ENCODE data around the gene FMOD. TPM values are rescaled to one million over a fixed set of nuclear protein-coding genes. Genes with fewer than 3 reads are reported as not detected.
"Not testable (repeated sequence)": the region's sequence is repeated elsewhere in the genome, so short reads cannot be mapped to it uniquely, and the experiment has no call there.

The FMOD gene
- total and polyA plus RNA-seq, 7 experiments from 2014 or later = not detected

DNA sequence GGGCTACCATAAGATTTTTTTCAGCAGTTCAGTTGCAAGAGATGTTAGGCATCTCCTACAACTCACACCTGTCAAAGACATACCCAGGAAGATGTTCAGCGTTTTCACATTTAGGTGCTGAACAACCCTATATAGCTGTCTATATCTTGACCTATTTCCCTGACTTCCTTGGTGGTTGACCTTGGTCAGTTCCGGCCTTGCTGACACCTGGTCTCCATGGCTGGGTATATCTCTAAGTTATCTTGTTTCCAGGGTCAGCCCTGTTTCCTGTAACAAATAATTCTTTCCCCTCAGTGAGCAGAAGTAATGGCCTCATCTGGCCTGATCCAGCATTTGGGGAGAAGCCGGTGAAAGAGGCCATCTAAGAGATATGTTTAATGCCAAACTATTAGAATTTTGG lies 48.0 kb downstream of the FMOD start:
- CTCF ChIA-PET = no interaction called here

DNA sequence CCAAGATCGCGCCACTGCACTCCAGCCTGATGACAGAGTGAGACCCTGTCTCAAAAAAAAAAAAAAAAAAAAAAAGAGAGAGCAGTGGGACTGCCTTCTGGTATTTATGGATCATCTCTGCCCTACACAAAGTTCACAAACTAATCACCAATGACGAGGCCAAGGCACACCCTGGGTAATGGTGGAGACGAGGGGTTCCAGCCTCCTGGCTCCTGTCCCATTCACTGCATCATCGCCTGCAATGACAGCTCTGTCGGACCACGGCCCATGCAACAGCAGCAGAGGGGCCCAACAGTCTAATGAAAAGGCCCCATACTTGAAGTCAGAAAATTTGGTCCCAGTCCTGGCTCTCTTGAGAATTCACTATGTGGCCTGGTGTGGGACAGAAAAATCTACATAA lies 48.5 kb downstream of the FMOD start:
- Mint-ChIP-seq H3K36me3 (peaks cover 10 to 14% (median 12%) of the 10 kb centered on the region in 5 donors), H3K4me3 (no peak overlapping the region), H3K9me3 (peaks cover 0 to 2% (median 0%) of the 10 kb centered on the region in 11 donors), H3K4me1 (peaks cover 46 to 62% (median 54%) of the 10 kb centered on the region in 7 donors), H3K27ac (peak overlapping the region in 7 of 9 donors; percentile 40 to 100 (median 99)), H3K27me3 (no peaks in the 10 kb centered on the region)
- H3K4me1 ChIP-seq (ENCODE audit: control insufficient read depth in 2 of 2, insufficient read depth in 2 of 2, low read length in 2 of 2) = peaks cover 13 to 15% of the 10 kb centered on the region in 2 donors
- no peaks in the 10 kb centered on the region for H3K27me3 ChIP-seq (ENCODE audit: control insufficient read depth in 2 of 2, insufficient read depth in 2 of 2, low read length in 2 of 2)
- DNase-seq = no peak
- no peak overlapping the region for H3K27ac ChIP-seq (ENCODE audit: low read depth, low read length)
- no peak for ATAC-seq
- H3K36me3 ChIP-seq (ENCODE audit: control insufficient read depth in 2 of 3, insufficient read depth in 3 of 3, low read length in 3 of 3) = peaks cover under 1 to 21% (median 5%) of the 10 kb centered on the region in 3 experiments
- intact Hi-C loops (cut with micrococcal nuclease) = no loop called here
- H3K4me3 ChIP-seq (ENCODE audit: low read length) = no peak overlapping the region
- ChIA-PET POLR2A (interaction anchor here (0.7 to 1.0 kb wide), 3 partner anchors 22 to 1177 kb away, joined by 3 to 4 read pairs (median 3); no protein-coding TSS in a partner anchor), CTCF (no interaction called here)
- H3K9me3 ChIP-seq (ENCODE audit: control insufficient read depth in 2 of 3, low read length in 3 of 3) = no peaks in the 10 kb centered on the region

More for the DNA sequence above, 48.0 kb downstream of the FMOD start:
- H3K4me3 ChIP-seq (ENCODE audit: low read length) = no peak overlapping the region
- POLR2A ChIA-PET = interaction anchor here (0.7 to 1.0 kb wide), 3 partner anchors 21 to 1176 kb away, joined by 3 to 4 read pairs (median 3); no protein-coding TSS in a partner anchor
- Mint-ChIP-seq H3K9me3 (peaks cover 0 to 2% (median 0%) of the 10 kb centered on the region in 11 donors), H3K4me3 (peak overlapping the region in 4 of 10 donors; percentile 7 to 93 (median 50)), H3K36me3 (peaks cover 14 to 18% (median 16%) of the 10 kb centered on the region in 5 donors), H3K27ac (peak overlapping the region in 8 of 9 donors; percentile 98 to 100 (median 99)), H3K27me3 (no peaks in the 10 kb centered on the region), H3K4me1 (peaks cover 50 to 60% (median 56%) of the 10 kb centered on the region in 7 donors)
- H3K36me3 ChIP-seq (ENCODE audit: control insufficient read depth in 2 of 3, insufficient read depth in 3 of 3, low read length in 3 of 3) = peaks cover 5 to 25% (median 9%) of the 10 kb centered on the region in 3 experiments
- intact Hi-C loops (cut with micrococcal nuclease) = no loop called here
- no peaks in the 10 kb centered on the region for H3K27me3 ChIP-seq (ENCODE audit: control insufficient read depth in 2 of 2, insufficient read depth in 2 of 2, low read length in 2 of 2)
- H3K4me1 ChIP-seq (ENCODE audit: control insufficient read depth in 2 of 2, insufficient read depth in 2 of 2, low read length in 2 of 2) = peaks cover 13 to 20% of the 10 kb centered on the region in 2 donors
- ATAC-seq (no peak), DNase-seq (no peak)
- H3K27ac ChIP-seq (ENCODE audit: low read depth, low read length) = no peak overlapping the region
- H3K9me3 ChIP-seq (ENCODE audit: control insufficient read depth in 2 of 3, low read length in 3 of 3) = no peaks in the 10 kb centered on the region

DNA sequence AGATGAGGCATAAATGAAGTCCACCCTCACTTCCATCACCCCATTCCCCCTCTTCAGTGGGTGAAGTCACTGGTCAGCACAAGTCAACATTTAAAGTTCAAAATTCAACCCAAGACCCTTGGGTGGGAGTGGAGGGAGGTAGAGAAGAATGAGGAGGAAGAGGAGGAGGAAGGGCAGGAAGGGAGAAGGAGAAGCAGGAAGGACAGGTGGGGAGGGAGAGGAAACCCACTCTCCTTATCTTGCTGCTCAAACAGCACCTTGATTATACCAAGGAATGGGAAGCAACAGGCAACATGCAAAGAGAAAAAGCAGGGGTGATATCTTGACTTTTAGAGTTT lies 49.6 kb downstream of the FMOD start:
- peaks cover 0 to 10% (median 0%) of the 10 kb centered on the region in 3 experiments for H3K36me3 ChIP-seq (ENCODE audit: control insufficient read depth in 2 of 3, insufficient read depth in 3 of 3, low read length in 3 of 3)
- DNase-seq (no peak), ATAC-seq (no peak)
- H3K4me1 ChIP-seq (ENCODE audit: control insufficient read depth in 2 of 2, insufficient read depth in 2 of 2, low read length in 2 of 2) = peaks cover 11 to 13% of the 10 kb centered on the region in 2 donors
- intact Hi-C loops (cut with micrococcal nuclease) = no loop called here
- no peak overlapping the region for H3K4me3 Mint-ChIP-seq
- H3K27me3 ChIP-seq (ENCODE audit: control insufficient read depth in 2 of 2, insufficient read depth in 2 of 2, low read length in 2 of 2) = no peaks in the 10 kb centered on the region
- H3K27ac ChIP-seq (ENCODE audit: low read depth, low read length) = no peak overlapping the region
- peaks cover 47 to 71% (median 55%) of the 10 kb centered on the region in 7 donors for H3K4me1 Mint-ChIP-seq
- POLR2A ChIA-PET = no interaction called here
- H3K4me3 ChIP-seq (ENCODE audit: low read length) = no peak overlapping the region
- H3K9me3 ChIP-seq (ENCODE audit: control insufficient read depth in 2 of 3, low read length in 3 of 3) = no peaks in the 10 kb centered on the region
- H3K9me3 Mint-ChIP-seq = no peaks in the 10 kb centered on the region
- H3K27me3 Mint-ChIP-seq = no peaks in the 10 kb centered on the region
- H3K27ac Mint-ChIP-seq = peak overlapping the region in 6 of 9 donors; percentile 35 to 59 (median 46)
- H3K36me3 Mint-ChIP-seq = peaks cover 0 to 4% (median under 1%) of the 10 kb centered on the region in 5 donors
- CTCF ChIA-PET = no interaction called here

DNA sequence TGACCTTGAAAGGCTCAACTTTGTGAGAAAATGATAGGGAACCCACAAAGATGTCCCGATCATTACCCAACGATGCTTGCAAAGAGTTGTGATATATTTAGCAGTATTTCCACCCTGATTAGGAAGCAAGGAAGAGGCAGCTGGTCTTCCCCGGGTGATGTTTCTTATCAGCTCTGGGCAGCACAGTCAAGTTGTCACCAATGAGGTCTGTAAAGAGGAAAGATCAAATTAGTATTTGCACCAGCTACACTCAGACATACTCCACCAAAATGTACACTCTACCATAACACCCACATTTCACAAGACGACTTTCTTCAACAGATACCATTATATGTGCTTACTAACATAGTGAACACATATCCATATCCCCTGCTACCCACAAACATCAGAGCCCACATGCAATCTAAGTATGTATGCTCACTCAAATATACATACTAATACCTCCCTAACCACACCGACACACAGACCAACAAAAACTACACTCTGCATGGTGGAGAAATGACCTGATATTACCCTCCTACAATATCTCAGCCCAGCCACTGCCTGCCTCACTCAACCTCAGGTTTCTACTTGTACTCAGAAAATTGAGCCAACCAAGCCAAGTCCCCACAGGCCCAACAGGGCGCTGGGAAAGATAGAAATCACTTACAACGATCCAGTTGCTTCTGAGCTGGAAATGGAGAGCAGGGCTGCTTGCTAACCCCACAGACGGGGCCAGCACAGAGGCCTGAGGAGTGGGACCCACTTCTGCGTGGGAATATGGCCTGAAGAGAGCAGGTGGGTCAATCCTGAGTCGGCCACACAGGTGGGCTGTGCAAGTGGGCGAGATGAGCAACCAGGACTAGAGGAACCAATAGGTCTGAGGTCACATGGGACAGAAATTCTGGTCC lies 50.2 kb downstream of the FMOD start:
- no peak for ATAC-seq
- CTCF ChIA-PET = interaction anchor here (0.6 to 2.0 kb wide), 6 partner anchors 8 to 32 kb away, joined by 3 to 6 read pairs (median 4); no protein-coding TSS in a partner anchor
- no peaks in the 10 kb centered on the region for H3K27me3 ChIP-seq (ENCODE audit: control insufficient read depth in 2 of 2, insufficient read depth in 2 of 2, low read length in 2 of 2)
- peaks cover 0 to 4% (median 0%) of the 10 kb centered on the region in 3 experiments for H3K36me3 ChIP-seq (ENCODE audit: control insufficient read depth in 2 of 3, insufficient read depth in 3 of 3, low read length in 3 of 3)
- peaks cover 50 to 77% (median 60%) of the 10 kb centered on the region in 7 donors for H3K4me1 Mint-ChIP-seq
- H3K4me3 ChIP-seq (ENCODE audit: low read length) = no peak overlapping the region
- H3K9me3 ChIP-seq (ENCODE audit: control insufficient read depth in 2 of 3, low read length in 3 of 3) = no peaks in the 10 kb centered on the region
- H3K4me1 ChIP-seq (ENCODE audit: control insufficient read depth in 2 of 2, insufficient read depth in 2 of 2, low read length in 2 of 2) = peaks cover 11 to 14% of the 10 kb centered on the region in 2 donors
- no peaks in the 10 kb centered on the region for H3K9me3 Mint-ChIP-seq
- DNase-seq = no peak
- peak overlapping the region; percentile 3 for H3K27ac ChIP-seq (ENCODE audit: low read depth, low read length)
- H3K27me3 Mint-ChIP-seq = no peaks in the 10 kb centered on the region
- H3K36me3 Mint-ChIP-seq = no peaks in the 10 kb centered on the region
- POLR2A ChIA-PET = interaction anchor here (0.6 to 2.8 kb wide), 8 partner anchors 7 to 38 kb away, joined by 3 to 14 read pairs (median 6); no protein-coding TSS in a partner anchor
- peak overlapping the region in 1 of 10 donors; percentile 8 for H3K4me3 Mint-ChIP-seq
- H3K27ac Mint-ChIP-seq = peak overlapping the region in 8 of 9 donors; percentile 1 to 86 (median 54)
- intact Hi-C loops (cut with micrococcal nuclease) = no loop called here

DNA sequence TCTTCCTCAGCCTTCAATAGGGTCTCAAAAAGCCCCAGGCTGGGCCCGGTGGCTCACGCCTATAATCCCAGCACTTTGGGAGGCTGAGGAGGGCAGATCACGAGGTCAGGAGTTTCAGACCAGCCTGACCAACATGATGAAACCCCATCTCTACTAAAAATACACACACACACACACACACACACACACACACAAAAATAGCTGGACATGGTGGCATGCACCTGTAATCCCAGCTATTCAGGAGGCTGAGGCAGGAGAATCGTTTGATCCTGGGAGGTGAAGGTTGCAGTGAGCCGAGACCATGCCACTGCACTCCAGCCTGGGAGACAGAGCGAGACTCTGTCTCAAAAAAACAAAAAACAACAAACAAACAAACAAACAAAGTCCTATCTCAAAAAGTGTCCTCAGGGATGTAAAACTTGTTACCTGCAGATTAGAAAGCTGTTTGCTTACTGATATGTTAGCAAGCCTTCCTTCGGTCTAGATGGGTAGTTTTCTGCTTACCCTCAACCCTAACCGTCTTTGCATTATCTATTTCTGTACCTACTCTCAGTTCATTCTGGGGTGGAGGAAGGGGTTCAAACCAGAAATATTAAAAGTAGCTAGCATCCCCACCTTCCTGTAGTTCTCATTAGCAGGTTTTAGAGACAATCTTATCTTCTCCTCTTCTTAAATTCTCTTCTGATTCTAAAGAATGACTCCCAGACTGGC lies 51.0 kb downstream of the FMOD start:
- ChIA-PET POLR2A (interaction anchor here (0.6 to 2.8 kb wide), 11 partner anchors 8 to 39 kb away, joined by 3 to 14 read pairs (median 6); no protein-coding TSS in a partner anchor), CTCF (interaction anchor here (0.6 to 2.0 kb wide), 9 partner anchors 8 to 31 kb away, joined by 3 to 6 read pairs (median 4); no protein-coding TSS in a partner anchor)
- intact Hi-C loops (cut with micrococcal nuclease) = loop anchor here in 1 of 2 donors (10.0 kb wide), 1 partner anchor 1985 kb away; no protein-coding TSS in a partner anchor
- Mint-ChIP-seq H3K4me1 (peaks cover 51 to 84% (median 66%) of the 10 kb centered on the region in 7 donors), H3K27ac (peak overlapping the region in 7 of 9 donors; percentile 1 to 86 (median 57))
- not testable (repeated sequence) for H3K27me3 ChIP-seq (ENCODE audit: control insufficient read depth in 2 of 2, insufficient read depth in 2 of 2, low read length in 2 of 2); H3K9me3 ChIP-seq (ENCODE audit: control insufficient read depth in 2 of 3, low read length in 3 of 3); H3K36me3 ChIP-seq (ENCODE audit: control insufficient read depth in 2 of 3, insufficient read depth in 3 of 3, low read length in 3 of 3); ATAC-seq; H3K4me3 ChIP-seq (ENCODE audit: low read length); H3K9me3 Mint-ChIP-seq; DNase-seq; H3K36me3 Mint-ChIP-seq; H3K4me3 Mint-ChIP-seq; H3K27me3 Mint-ChIP-seq
- Histone ChIP-seq H3K27ac (ENCODE audit: low read depth, low read length) (peak overlapping the region; percentile 3), H3K4me1 (ENCODE audit: control insufficient read depth in 2 of 2, insufficient read depth in 2 of 2, low read length in 2 of 2) (peaks cover 11 to 15% of the 10 kb centered on the region in 2 donors)

DNA sequence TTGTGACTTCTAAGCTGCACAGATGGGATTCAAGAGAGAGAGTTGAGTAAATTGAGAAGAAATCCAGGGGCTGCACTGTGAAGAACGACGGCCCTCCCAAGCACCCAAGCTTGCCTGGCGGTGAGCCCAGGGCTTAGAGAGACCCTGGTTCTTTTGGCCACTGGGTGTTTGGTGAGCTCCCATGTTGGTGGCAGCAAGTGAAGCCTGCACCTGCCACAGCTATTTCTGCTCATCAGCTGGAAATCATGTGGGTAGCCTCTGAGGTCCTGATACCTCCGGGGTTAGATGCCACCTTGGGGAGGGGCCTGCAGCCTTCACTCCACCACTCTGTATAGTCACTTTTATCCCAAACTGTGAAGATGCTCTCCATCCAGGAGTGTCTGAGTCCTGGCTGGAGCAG lies 51.8 kb downstream of the FMOD start:
- H3K27ac Mint-ChIP-seq = peak overlapping the region in 6 of 9 donors; percentile 7 to 68 (median 47)
- H3K36me3 Mint-ChIP-seq = no peaks in the 10 kb centered on the region
- intact Hi-C loops (cut with micrococcal nuclease) = loop anchor here in 1 of 2 donors (10.0 kb wide), 1 partner anchor 1986 kb away; no protein-coding TSS in a partner anchor
- peaks cover 49 to 81% (median 65%) of the 10 kb centered on the region in 7 donors for H3K4me1 Mint-ChIP-seq
- Histone ChIP-seq H3K4me1 (ENCODE audit: control insufficient read depth in 2 of 2, insufficient read depth in 2 of 2, low read length in 2 of 2) (peaks cover 4 to 8% of the 10 kb centered on the region in 2 donors), H3K9me3 (ENCODE audit: control insufficient read depth in 2 of 3, low read length in 3 of 3) (no peaks in the 10 kb centered on the region), H3K27ac (ENCODE audit: low read depth, low read length) (no peak overlapping the region), H3K4me3 (ENCODE audit: low read length) (no peak overlapping the region), H3K36me3 (ENCODE audit: control insufficient read depth in 2 of 3, insufficient read depth in 3 of 3, low read length in 3 of 3) (no peaks in the 10 kb centered on the region), H3K27me3 (ENCODE audit: control insufficient read depth in 2 of 2, insufficient read depth in 2 of 2, low read length in 2 of 2) (no peaks in the 10 kb centered on the region)
- DNase-seq (no peak), ATAC-seq (peak; percentile 47)
- ChIA-PET CTCF (interaction anchor here (0.8 to 2.0 kb wide), 7 partner anchors 11 to 41 kb away, joined by 3 to 6 read pairs (median 4); no protein-coding TSS in a partner anchor), POLR2A (interaction anchor here (1.1 to 2.8 kb wide), 9 partner anchors 9 to 34 kb away, joined by 3 to 14 read pairs (median 6); no protein-coding TSS in a partner anchor)
- H3K4me3 Mint-ChIP-seq = no peak overlapping the region
- H3K27me3 Mint-ChIP-seq = no peaks in the 10 kb centered on the region
- H3K9me3 Mint-ChIP-seq = no peaks in the 10 kb centered on the region
